B cell (primary cell): ENCODE measurements around the gene CDIP1. TPM values are rescaled to one million over a fixed set of nuclear protein-coding genes. Genes with fewer than 3 reads are reported as not detected.

ENCODE experiments used
- ATAC-seq: fragments of 200-7000 bp; cut with Tn5 transposase; one replicate; pipeline ENCODE4 v1.10.0; 2021; ENCODE audit warnings: low read depth, mild to moderate bottlenecking, moderate number of reproducible peaks, moderate library complexity
- CTCF ChIA-PET: fragments of 350-600 bp; sonication (Branson Sonifier 250); formaldehyde crosslinking; loops from one replicate; lab custom pipeline; 2021; ENCODE audit warnings: antibody characterized with exemption, inconsistent platforms; lab: Charles Lee
- POLR2A ChIA-PET: fragments of 350-600 bp; sonication (Branson Sonifier 250); formaldehyde crosslinking; loops from one replicate; lab custom pipeline; 2021; ENCODE audit warnings: antibody characterized with exemption; lab: Charles Lee
- DNase-seq: peaks from one replicate; pipeline ENCODE4 v3.0.0; 2013
- H2AFZ ChIP-seq: 2 replicates; pipeline ENCODE4 v1.6.1; 2012; ENCODE audit warnings: mild to moderate bottlenecking, low read depth, low read length; ENCODE audit not compliant: insufficient read depth, poor library complexity, severe bottlenecking
- H3K27ac ChIP-seq, 2 donors: 1 replicate in 1 of 2; 2 replicates in 1 of 2; pipeline ENCODE4 v1.5.1; 2012 to 2013; ENCODE audit warnings: low read length in 2 of 2, mild to moderate bottlenecking in 2 of 2, moderate library complexity in 1 of 2
- H3K27me3 ChIP-seq, 4 experiments: fragments of 200-600 bp in 1 of 4; sonication (generic) in 1 of 4; replicated peaks in 1 of 4; 1 replicate in 2 of 4; 2 replicates in 2 of 4; pipeline versions ENCODE4 v1.6.1 to v1.7.0; 2013 to 2016; ENCODE audit warnings: low read length in 3 of 4, mild to moderate bottlenecking in 2 of 4, mixed read lengths in 1 of 4, moderate library complexity in 1 of 4; ENCODE audit not compliant: insufficient read depth in 4 of 4, control insufficient read depth in 3 of 4; ENCODE audit errors: control extremely low read depth in 1 of 4
- H3K36me3 ChIP-seq, 2 experiments: replicated peaks in 1 of 2; 1 replicate in 1 of 2; 2 replicates in 1 of 2; pipeline versions ENCODE4 v1.6.1 to v1.7.1; 2013; ENCODE audit warnings: low read length in 1 of 2; ENCODE audit not compliant: insufficient read depth in 2 of 2, control insufficient read depth in 1 of 2; ENCODE audit errors: control extremely low read depth in 1 of 2, extremely low read depth in 1 of 2
- H3K4me1 ChIP-seq, 2 donors: fragments of 200-600 bp in 1 of 2; sonication (generic) in 1 of 2; 1 replicate in 1 of 2; 2 replicates in 1 of 2; pipeline versions ENCODE4 v1.5.1 to v1.6.1; 2013 to 2017; ENCODE audit warnings: low read length in 2 of 2; ENCODE audit not compliant: control insufficient read depth in 2 of 2, insufficient read depth in 2 of 2
- H3K4me2 ChIP-seq: replicated peaks from 2 replicates; pipeline ENCODE3; 2012; ENCODE audit warnings: mild to moderate bottlenecking, low read depth, low read length; ENCODE audit not compliant: poor library complexity, severe bottlenecking
- H3K4me3 ChIP-seq, 5 experiments: fragments of 200-600 bp in 1 of 5; sonication (generic) in 1 of 5; 1 replicate in 3 of 5; 2 replicates in 2 of 5; pipeline versions ENCODE4 v1.5.1 to v1.7.0; 2011 to 2016; ENCODE audit warnings: low read length in 4 of 5, mild to moderate bottlenecking in 4 of 5, low read depth in 2 of 5, control low read depth in 1 of 5, moderate library complexity in 1 of 5; ENCODE audit not compliant: insufficient read depth in 1 of 5; ENCODE audit errors: control extremely low read depth in 1 of 5, extremely low read depth in 1 of 5
- H3K79me2 ChIP-seq: fragments of 200-600 bp; sonication (generic); one replicate; pipeline ENCODE4 v1.6.0; 2016; ENCODE audit warnings: low read length; ENCODE audit not compliant: control insufficient read depth, insufficient read depth
- H3K9ac ChIP-seq: fragments of 200-600 bp; sonication (generic); 2 replicates; pipeline ENCODE4 v1.6.1; 2017; ENCODE audit warnings: mild to moderate bottlenecking, low read length, moderate library complexity
- H3K9me3 ChIP-seq, 3 donors: one replicate each; pipeline versions ENCODE4 v1.6.1 to v1.7.1; 2013; ENCODE audit warnings: low read length in 2 of 3; ENCODE audit not compliant: control insufficient read depth in 2 of 3, insufficient read depth in 1 of 3; ENCODE audit errors: control extremely low read depth in 1 of 3
- H4K20me1 ChIP-seq: 2 replicates; pipeline ENCODE4 v1.6.0; 2012; ENCODE audit warnings: mild to moderate bottlenecking, low read length; ENCODE audit not compliant: insufficient read depth, control insufficient read depth, poor library complexity, severe bottlenecking
- H3K27ac Mint-ChIP-seq: one replicate; pipeline ENCODE4 v1.8.0; 2021; ENCODE audit warnings: mixed read lengths
- H3K27me3 Mint-ChIP-seq: one replicate; pipeline ENCODE4 v1.8.0; 2021; ENCODE audit warnings: mixed read lengths
- H3K4me1 Mint-ChIP-seq: one replicate; pipeline ENCODE4 v1.8.0; 2021; ENCODE audit warnings: mixed read lengths
- H3K4me3 Mint-ChIP-seq: one replicate; pipeline ENCODE4 v1.8.0; 2021; ENCODE audit warnings: mixed read lengths
- H3K9me3 Mint-ChIP-seq: one replicate; pipeline ENCODE4 v1.8.0; 2022; ENCODE audit warnings: mixed read lengths; ENCODE audit not compliant: insufficient read depth
- CTCF ChIP-seq: fragments of 200-600 bp; IDR thresholded peaks from one replicate; pipeline ENCODE4 v1.8.0; 2022; ENCODE audit warnings: antibody characterized with exemption, mild to moderate bottlenecking
- EZH2 ChIP-seq: IDR thresholded peaks from 2 replicates; pipeline ENCODE4 v1.6.1; 2012; ENCODE audit warnings: borderline replicate concordance, low read depth, mild to moderate bottlenecking, moderate library complexity, low read length; ENCODE audit not compliant: insufficient read depth, poor library complexity, severe bottlenecking
- WGBS: methylation state at CpG from one replicate; pipeline ENCODE4 v1.1.5; 2013; ENCODE audit warnings: missing lambda C conversion rate; ENCODE audit not compliant: insufficient coverage; 5-methylcytosine and 5-hydroxymethylcytosine counted together
- intact Hi-C: fragments of 100-400 bp; cut with micrococcal nuclease; formaldehyde crosslinking; loops from one replicate; pipeline ENCODE4 v1.10.0; 2022
- polyA plus RNA-seq: library from polyadenylated mRNA; depleted of rRNA; stranded (reverse); fragments of >200 nt; gene quantifications from 2 replicates; pipeline ENCODE4 v1.2.3, GENCODE V29; 2012
- total RNA-seq, 2 donors: library from RNA; stranded (reverse); fragments of 120-200 nt in 1 of 2; gene quantifications; 1 replicate in 1 of 2; 2 replicates in 1 of 2; pipeline versions ENCODE4 v1.2.3 to v1.2.4, GENCODE V29; 2013 to 2022

Gene CDIP1
- total and polyA plus RNA-seq, 2 donors (not counting 1 experiment from before 2014, with no cell fraction given): 12.8 to 20.3 TPM

- Mint-ChIP-seq H3K9me3 (no peaks in the 10 kb centered on the region), H3K4me3 (no peak overlapping the region), H3K27ac (no peak overlapping the region), H3K27me3 (no peaks in the 10 kb centered on the region), H3K4me1 (peaks cover 9% of the 10 kb centered on the region)
- CTCF ChIA-PET: no interaction called here
- H3K27me3 ChIP-seq: no peaks in the 10 kb centered on the region
- H4K20me1 ChIP-seq: peaks cover 11% of the 10 kb centered on the region
- peaks cover 84% of the 10 kb centered on the region for H3K79me2 ChIP-seq
- H3K4me2 ChIP-seq: no peak overlapping the region
- peaks cover 1 to 46% of the 10 kb centered on the region in 2 experiments for H3K36me3 ChIP-seq
- H3K4me1 ChIP-seq: peaks cover 6 to 7% of the 10 kb centered on the region in 2 donors
- POLR2A ChIA-PET: no interaction called here
- DNase-seq (no peak), ATAC-seq (no peak)
- H2AFZ ChIP-seq: no peak overlapping the region
- no peak overlapping the region for H3K4me3 ChIP-seq
- intact Hi-C loops: no loop called here
- WGBS: 100% methylated on average over 1 of the region's 4 CpGs
- H3K9me3 ChIP-seq: no peaks in the 10 kb centered on the region
- TF ChIP-seq CTCF: no peak
- TF ChIP-seq EZH2: no peak
- H3K9ac ChIP-seq: no peak overlapping the region
- H3K27ac ChIP-seq: no peak overlapping the region
Observed at GRCh38 chr16:4491898-4492297, 46.7 kb downstream of the CDIP1 start.

GRCh38 chr16:4489030-4489429 lies 49.5 kb downstream of the CDIP1 start:
- POLR2A ChIA-PET: no interaction called here
- H3K9me3 ChIP-seq: no peaks in the 10 kb centered on the region
- TF ChIP-seq CTCF (no peak), EZH2 (no peak)
- Mint-ChIP-seq H3K27me3 (no peaks in the 10 kb centered on the region), H3K27ac (no peak overlapping the region), H3K9me3 (no peaks in the 10 kb centered on the region), H3K4me1 (peaks cover 11% of the 10 kb centered on the region), H3K4me3 (no peak overlapping the region)
- H4K20me1 ChIP-seq: peaks cover 6% of the 10 kb centered on the region
- no peak overlapping the region for H2AFZ ChIP-seq
- H3K4me1 ChIP-seq: peaks cover 6 to 7% of the 10 kb centered on the region in 2 donors
- ATAC-seq: no peak
- H3K4me3 ChIP-seq: no peak overlapping the region
- no peak overlapping the region for H3K27ac ChIP-seq
- H3K9ac ChIP-seq: no peak overlapping the region
- no peak for DNase-seq
- intact Hi-C loops: no loop called here
- H3K27me3 ChIP-seq: no peaks in the 10 kb centered on the region
- peaks cover 93% of the 10 kb centered on the region for H3K79me2 ChIP-seq
- WGBS: 89% methylated on average over 1 of the region's 5 CpGs
- peaks cover 0 to 60% of the 10 kb centered on the region in 2 experiments for H3K36me3 ChIP-seq
- CTCF ChIA-PET: interaction anchor here (0.6 to 1.4 kb wide), 3 partner anchors 12 to 60 kb away, joined by 3 to 4 read pairs (median 4); no protein-coding TSS in a partner anchor
- H3K4me2 ChIP-seq: no peak overlapping the region
